ENCODE data around the gene CREB5. TPM values are rescaled to one million over a fixed set of nuclear protein-coding genes. Genes with fewer than 3 reads are reported as not detected.

The CREB5 gene
- total RNA-seq, 1 experiment from 2014 or later, result 5.2 TPM

GRCh38 chr7:28618383-28618782 is 206.1 kb downstream of the CREB5 start:
- Histone ChIP-seq H3F3A (ENCODE audit: low read length, unreplicated experiment) (no peaks in the 10 kb centered on the region), H4K20me1 (ENCODE audit: low read length) (no peaks in the 10 kb centered on the region), H3K4me3 (ENCODE audit: low read length) (no peak overlapping the region), H3K27me3 (ENCODE audit: low read length) (no peaks in the 10 kb centered on the region), H3K79me2 (ENCODE audit: low read length) (no peaks in the 10 kb centered on the region), H3K9me3 (ENCODE audit: low read length) (no peaks in the 10 kb centered on the region), H3K4me2 (ENCODE audit: low read length) (no peak overlapping the region), H3K27ac (ENCODE audit: low read length) (no peak overlapping the region), H3K9me2 (replicated peaks; ENCODE audit: low read length) (no peaks in the 10 kb centered on the region), H3K36me3 (ENCODE audit: low read depth, low read length) (no peaks in the 10 kb centered on the region), H3K9ac (ENCODE audit: low read length) (no peak overlapping the region), H2AFZ (ENCODE audit: low read length) (no peak overlapping the region), H3K4me1 (ENCODE audit: insufficient read depth, low read length) (peaks cover 6% of the 10 kb centered on the region)
- DNase-seq, result no peak
- no peak for ATAC-seq
- ChIA-PET CTCF (no interaction called here), POLR2A (ENCODE audit: unreplicated experiment) (no interaction called here)
- TF ChIP-seq EZH2phosphoT487 (IDR thresholded peaks at IDR 0.05; ENCODE audit: borderline replicate concordance, low read length) (no peak), EZH2 (IDR thresholded peaks at IDR 0.05; ENCODE audit: low read length, unreplicated experiment) (no peak)
- intact Hi-C loops (cut with micrococcal nuclease), result no loop called here
- no TSS peak for BruUV-seq (replicated peaks)

GRCh38 chr7:28619256-28619655 is 206.9 kb downstream of the CREB5 start:
- Histone ChIP-seq H3K36me3 (ENCODE audit: low read depth, low read length) (no peaks in the 10 kb centered on the region), H3K9ac (ENCODE audit: low read length) (no peak overlapping the region), H3K27me3 (ENCODE audit: low read length) (no peaks in the 10 kb centered on the region), H3F3A (ENCODE audit: low read length, unreplicated experiment) (no peaks in the 10 kb centered on the region), H3K9me3 (ENCODE audit: low read length) (no peaks in the 10 kb centered on the region), H2AFZ (ENCODE audit: low read length) (no peak overlapping the region), H3K4me2 (ENCODE audit: low read length) (no peak overlapping the region), H3K79me2 (ENCODE audit: low read length) (no peaks in the 10 kb centered on the region), H3K4me1 (ENCODE audit: insufficient read depth, low read length) (peaks cover 8% of the 10 kb centered on the region; the same call in 1 of the 2 replicates), H3K27ac (ENCODE audit: low read length) (no peak overlapping the region), H3K9me2 (replicated peaks; ENCODE audit: low read length) (no peaks in the 10 kb centered on the region), H4K20me1 (ENCODE audit: low read length) (no peaks in the 10 kb centered on the region), H3K4me3 (ENCODE audit: low read length) (no peak overlapping the region)
- ATAC-seq (no peak), DNase-seq (no peak)
- intact Hi-C loops (cut with micrococcal nuclease), result no loop called here
- POLR2A ChIA-PET (ENCODE audit: unreplicated experiment), result no interaction called here
- CTCF ChIA-PET, result no interaction called here
- no TSS peak for BruUV-seq (replicated peaks)
- TF ChIP-seq EZH2 (IDR thresholded peaks at IDR 0.05; ENCODE audit: low read length, unreplicated experiment) (no peak), EZH2phosphoT487 (IDR thresholded peaks at IDR 0.05; ENCODE audit: borderline replicate concordance, low read length) (no peak), CTCF (conservative IDR thresholded peaks at IDR 0.05; ENCODE audit: low read depth, low read length) (no peak)

GRCh38 chr7:28621369-28621841 is 209.1 kb downstream of the CREB5 start:
- no peak for TF ChIP-seq CTCF (conservative IDR thresholded peaks at IDR 0.05; ENCODE audit: low read depth, low read length)
- no peak for TF ChIP-seq EZH2phosphoT487 (IDR thresholded peaks at IDR 0.05; ENCODE audit: borderline replicate concordance, low read length)
- no peak for TF ChIP-seq EZH2 (IDR thresholded peaks at IDR 0.05; ENCODE audit: low read length, unreplicated experiment)
- Histone ChIP-seq H3K4me1 (ENCODE audit: insufficient read depth, low read length) (peaks cover 11% of the 10 kb centered on the region; the same call in 1 of the 2 replicates), H3K9me2 (replicated peaks; ENCODE audit: low read length) (no peaks in the 10 kb centered on the region), H3K9ac (ENCODE audit: low read length) (no peak overlapping the region), H3K4me3 (ENCODE audit: low read length) (no peak overlapping the region), H3K27me3 (ENCODE audit: low read length) (no peaks in the 10 kb centered on the region), H3F3A (ENCODE audit: low read length, unreplicated experiment) (no peaks in the 10 kb centered on the region), H3K27ac (ENCODE audit: low read length) (no peak overlapping the region), H3K79me2 (ENCODE audit: low read length) (no peaks in the 10 kb centered on the region), H4K20me1 (ENCODE audit: low read length) (no peaks in the 10 kb centered on the region), H2AFZ (ENCODE audit: low read length) (no peak overlapping the region), H3K9me3 (ENCODE audit: low read length) (no peaks in the 10 kb centered on the region), H3K4me2 (ENCODE audit: low read length) (no peak overlapping the region), H3K36me3 (ENCODE audit: low read depth, low read length) (no peaks in the 10 kb centered on the region)
- BruUV-seq (replicated peaks), result no TSS peak
- POLR2A ChIA-PET (ENCODE audit: unreplicated experiment), result no interaction called here
- CTCF ChIA-PET, result no interaction called here
- intact Hi-C loops (cut with micrococcal nuclease), result no loop called here
- DNase-seq, result no peak
- no peak for ATAC-seq

Measured in PC-3 (cell line).